Keratinocyte (primary cell): ENCODE measurements around the gene SAPCD1.

Experiments used
- EZH2 ChIP-seq: IDR thresholded peaks from one replicate; pipeline ENCODE4 v1.6.1; 2012; ENCODE audit warnings: inconsistent platforms, mild to moderate bottlenecking, low read length, moderate library complexity
- TF ChIP-seq, protein P1 (sequence below), 3 experiments: IDR thresholded peaks in 1 of 3; conservative IDR thresholded peaks in 1 of 3; optimal IDR thresholded peaks in 1 of 3; 2 replicates in 2 of 3; 3 replicates in 1 of 3; pipeline versions ENCODE3 to v1.5.1; 2011; ENCODE audit warnings: low read length in 3 of 3, mild to moderate bottlenecking in 3 of 3, moderate library complexity in 2 of 3, control low read depth in 1 of 3, inconsistent platforms in 1 of 3; ENCODE audit not compliant: insufficient read depth in 2 of 3; ENCODE audit errors: extremely low read depth in 1 of 3

DNA sequence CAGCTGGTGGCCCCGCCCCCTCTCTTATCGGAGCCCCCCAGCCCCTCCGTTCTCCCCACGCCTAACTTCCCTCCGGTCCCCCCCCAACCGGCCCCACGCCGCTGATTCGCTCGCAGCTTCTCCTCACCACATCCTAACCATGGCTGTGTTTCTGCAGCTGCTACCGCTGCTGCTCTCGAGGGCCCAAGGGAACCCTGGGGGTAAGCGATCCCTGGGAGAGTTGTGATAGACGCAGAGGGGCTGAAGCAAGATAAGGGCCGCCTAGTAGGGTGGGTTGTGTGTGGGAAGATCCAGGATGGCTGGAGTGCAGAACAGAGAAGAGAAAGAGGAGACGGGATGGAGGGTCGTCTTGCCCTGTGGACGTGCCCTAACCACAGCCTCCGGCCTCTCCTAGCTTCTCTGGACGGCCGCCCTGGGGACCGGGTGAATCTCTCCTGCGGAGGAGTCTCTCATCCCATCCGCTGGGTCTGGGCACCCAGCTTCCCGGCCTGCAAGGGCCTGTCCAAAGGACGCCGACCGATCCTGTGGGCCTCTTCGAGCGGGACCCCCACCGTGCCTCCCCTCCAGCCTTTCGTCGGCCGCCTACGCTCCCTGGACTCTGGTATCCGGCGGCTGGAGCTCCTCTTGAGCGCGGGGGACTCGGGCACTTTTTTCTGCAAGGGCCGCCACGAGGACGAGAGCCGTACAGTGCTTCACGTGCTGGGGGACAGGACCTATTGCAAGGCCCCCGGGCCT is 39.0 kb upstream of the SAPCD1 start, which contains the start of gene MPIG6B:
- TF ChIP-seq, protein P1, sequence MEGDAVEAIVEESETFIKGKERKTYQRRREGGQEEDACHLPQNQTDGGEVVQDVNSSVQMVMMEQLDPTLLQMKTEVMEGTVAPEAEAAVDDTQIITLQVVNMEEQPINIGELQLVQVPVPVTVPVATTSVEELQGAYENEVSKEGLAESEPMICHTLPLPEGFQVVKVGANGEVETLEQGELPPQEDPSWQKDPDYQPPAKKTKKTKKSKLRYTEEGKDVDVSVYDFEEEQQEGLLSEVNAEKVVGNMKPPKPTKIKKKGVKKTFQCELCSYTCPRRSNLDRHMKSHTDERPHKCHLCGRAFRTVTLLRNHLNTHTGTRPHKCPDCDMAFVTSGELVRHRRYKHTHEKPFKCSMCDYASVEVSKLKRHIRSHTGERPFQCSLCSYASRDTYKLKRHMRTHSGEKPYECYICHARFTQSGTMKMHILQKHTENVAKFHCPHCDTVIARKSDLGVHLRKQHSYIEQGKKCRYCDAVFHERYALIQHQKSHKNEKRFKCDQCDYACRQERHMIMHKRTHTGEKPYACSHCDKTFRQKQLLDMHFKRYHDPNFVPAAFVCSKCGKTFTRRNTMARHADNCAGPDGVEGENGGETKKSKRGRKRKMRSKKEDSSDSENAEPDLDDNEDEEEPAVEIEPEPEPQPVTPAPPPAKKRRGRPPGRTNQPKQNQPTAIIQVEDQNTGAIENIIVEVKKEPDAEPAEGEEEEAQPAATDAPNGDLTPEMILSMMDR (optimal IDR thresholded peaks at IDR 0.05 in 1 of 3, IDR thresholded peaks at IDR 0.05 in 1 of 3, conservative IDR thresholded peaks at IDR 0.05 in 1 of 3; ENCODE audit: extremely low read depth in 1 of 3, insufficient read depth in 2 of 3, low read length in 3 of 3), result no peak
- TF ChIP-seq EZH2, result no peak
